IMR-90 (cell line): Measurements from ENCODE around the gene ZBTB47. TPM values are rescaled to one million over a fixed set of nuclear protein-coding genes. Genes with fewer than 3 reads are reported as not detected.
A peak's percentile ranks its signal among the peaks of the same experiment; 100 is the strongest.

ENCODE experiments used
- ATAC-seq: fragments of 200-7000 bp; cut with Tn5 transposase; 2 replicates; pipeline ENCODE4 v1.9.1; 2020; ENCODE audit warnings: low read depth, mild to moderate bottlenecking, moderate library complexity
- BruUV-seq: library from RNA; stranded (reverse); fragments of 400-500 nt; replicated peaks from 2 replicates; lab custom pipeline; 2021; lab: Mats Ljungman, UMichigan
- CTCF ChIA-PET: fragments of 300-600 bp; formaldehyde crosslinking; extraction: SDS; loops from one replicate; lab custom pipeline; 2021; ENCODE audit warnings: antibody characterized with exemption; lab: Yijun Ruan, JAX
- POLR2A ChIA-PET: fragments of 300-600 bp; sonication (Branson Sonifier 250); formaldehyde crosslinking; loops from one replicate; lab custom pipeline; 2022; ENCODE audit warnings: antibody characterized with exemption; ENCODE audit not compliant: unreplicated experiment; lab: Charles Lee
- DNase-seq: peaks from one replicate; pipeline ENCODE4 v3.0.0; 2013
- H2AFZ ChIP-seq: replicated peaks from 2 replicates; pipeline ENCODE3; 2013; ENCODE audit warnings: low read length, mild to moderate bottlenecking; ENCODE audit not compliant: poor library complexity
- H2AK5ac ChIP-seq: 2 replicates; pipeline ENCODE4 v1.6.1; 2013; ENCODE audit warnings: low read depth, low read length, inconsistent platforms
- H2AK9ac ChIP-seq: replicated peaks from 2 replicates; pipeline ENCODE3; 2013; ENCODE audit warnings: mild to moderate bottlenecking, low read depth, low read length, moderate library complexity; ENCODE audit not compliant: poor library complexity
- H2BK120ac ChIP-seq: 2 replicates; pipeline ENCODE4 v1.6.1; 2013; ENCODE audit warnings: low read depth, low read length, inconsistent platforms
- H2BK15ac ChIP-seq: 3 replicates; pipeline ENCODE4 v1.6.1; 2013; ENCODE audit warnings: low read depth, low read length, inconsistent platforms
- H2BK20ac ChIP-seq: 2 replicates; pipeline ENCODE4 v1.6.1; 2013; ENCODE audit warnings: low read depth, mild to moderate bottlenecking, inconsistent platforms, low read length, moderate library complexity
- H2BK5ac ChIP-seq: 2 replicates; pipeline ENCODE4 v1.6.1; 2013; ENCODE audit warnings: mild to moderate bottlenecking, low read depth, low read length, inconsistent platforms; ENCODE audit not compliant: poor library complexity, severe bottlenecking
- H3K14ac ChIP-seq: replicated peaks from 2 replicates; pipeline ENCODE4 v1.6.1; 2013; ENCODE audit warnings: low read depth, low read length, inconsistent platforms
- H3K18ac ChIP-seq: 2 replicates; pipeline ENCODE4 v1.6.1; 2013; ENCODE audit warnings: low read depth, low read length, control low read depth
- H3K23ac ChIP-seq: 2 replicates; pipeline ENCODE4 v1.6.1; 2013; ENCODE audit warnings: low read depth, low read length, inconsistent platforms
- H3K27ac ChIP-seq: 2 replicates; pipeline ENCODE4 v1.5.1; 2013; ENCODE audit warnings: mild to moderate bottlenecking, control low read depth, low read length; ENCODE audit not compliant: insufficient read depth
- H3K27me3 ChIP-seq: 2 replicates; pipeline ENCODE4 v1.6.1; 2013; ENCODE audit warnings: low read length; ENCODE audit not compliant: control insufficient read depth, insufficient read depth
- H3K36me3 ChIP-seq: 2 replicates; pipeline ENCODE4 v1.6.1; 2013; ENCODE audit warnings: low read length, mixed read lengths; ENCODE audit not compliant: control insufficient read depth, insufficient read depth
- H3K4ac ChIP-seq: 2 replicates; pipeline ENCODE4 v1.6.1; 2013; ENCODE audit warnings: low read depth, low read length, inconsistent platforms
- H3K4me1 ChIP-seq: 2 replicates; pipeline ENCODE4 v1.6.1; 2013; ENCODE audit warnings: low read length, mixed read lengths; ENCODE audit not compliant: control insufficient read depth, insufficient read depth
- H3K4me2 ChIP-seq: 2 replicates; pipeline ENCODE4 v1.6.1; 2013; ENCODE audit warnings: low read depth, mild to moderate bottlenecking, control low read depth, low read length, moderate library complexity
- H3K4me3 ChIP-seq: 2 replicates; pipeline ENCODE4 v1.5.1; 2013; ENCODE audit warnings: low read depth, mild to moderate bottlenecking, control low read depth, low read length, moderate library complexity; ENCODE audit not compliant: insufficient read depth
- H3K56ac ChIP-seq: 2 replicates; pipeline ENCODE4 v1.6.1; 2013; ENCODE audit warnings: low read length, inconsistent platforms; ENCODE audit not compliant: insufficient read depth; ENCODE audit errors: extremely low read depth
- H3K79me1 ChIP-seq, 2 experiments: 2 replicates each; pipeline ENCODE4 v1.6.1; 2013; ENCODE audit warnings: low read length in 2 of 2, inconsistent platforms in 1 of 2, low read depth in 1 of 2
- H3K9ac ChIP-seq: 2 replicates; pipeline ENCODE4 v1.6.1; 2013; ENCODE audit warnings: low read depth, low read length, control low read depth
- H3K9me1 ChIP-seq: 2 replicates; pipeline ENCODE4 v1.6.1; 2013; ENCODE audit warnings: low read length, inconsistent platforms; ENCODE audit not compliant: insufficient read depth
- H3K9me3 ChIP-seq: 2 replicates; pipeline ENCODE4 v1.6.1; 2013; ENCODE audit warnings: low read length; ENCODE audit not compliant: control insufficient read depth, insufficient read depth
- H4K20me1 ChIP-seq: 2 replicates; pipeline ENCODE4 v1.6.1; 2013; ENCODE audit warnings: low read length, inconsistent platforms; ENCODE audit not compliant: insufficient read depth
- H4K5ac ChIP-seq: 2 replicates; pipeline ENCODE4 v1.6.1; 2013; ENCODE audit warnings: mild to moderate bottlenecking, low read depth, low read length, control low read depth
- H4K8ac ChIP-seq, 2 experiments: 2 replicates each; pipeline ENCODE4 v1.6.1; 2013; ENCODE audit warnings: low read depth in 2 of 2, low read length in 2 of 2, control low read depth in 1 of 2, inconsistent platforms in 1 of 2
- H4K91ac ChIP-seq: 2 replicates; pipeline ENCODE4 v1.6.1; 2013; ENCODE audit warnings: low read depth, low read length, inconsistent platforms; ENCODE audit not compliant: insufficient read depth
- MAFK ChIP-seq: IDR thresholded peaks from 2 replicates; pipeline ENCODE4 v1.6.1; 2012; ENCODE audit warnings: low read depth, low read length, improper control_type of control experiment
- MAZ ChIP-seq: IDR thresholded peaks from 2 replicates; pipeline ENCODE4 v1.6.1; 2012; ENCODE audit warnings: low read depth, mild to moderate bottlenecking, low read length, improper control_type of control experiment, moderate library complexity, borderline replicate concordance
- WGBS, 2 experiments: methylation state at CpG; one replicate each; pipeline versions ENCODE4 v1.1.5 to v1.1.7; 2013; ENCODE audit warnings: missing lambda C conversion rate in 2 of 2; ENCODE audit not compliant: insufficient read length in 1 of 2; ENCODE audit errors: extremely low coverage in 2 of 2; 5-methylcytosine and 5-hydroxymethylcytosine counted together
- dilution Hi-C: fragments of 300-500 bp; cut with HindIII; formaldehyde crosslinking; loops from one replicate; pipeline ENCODE4 v1.14.3; 2018; ENCODE audit warnings: low sequenced_read_pairs; ENCODE audit not compliant: unreplicated experiment
- in situ Hi-C: fragments of 300-500 bp; cut with MboI; formaldehyde crosslinking; loops from 3 replicates; pipeline ENCODE4 v1.14.3; 2019; ENCODE audit warnings: low sequenced_read_pairs, inconsistent platforms, mixed read lengths
- intact Hi-C: fragments of 100-400 bp; cut with micrococcal nuclease; formaldehyde crosslinking; loops from 2 replicates; pipeline ENCODE4 v1.10.0; 2022
- polyA plus RNA-seq, 3 experiments: library from polyadenylated mRNA; depleted of rRNA; stranded (reverse); fragments of >200 nt; gene quantifications; 2 replicates each; pipeline ENCODE4 v1.2.3, GENCODE V29; 2012; ENCODE audit warnings: low replicate concordance in 1 of 3
- total RNA-seq: library from RNA; depleted of rRNA; stranded (reverse); fragments of >200 nt; gene quantifications from 2 replicates; pipeline ENCODE4 v1.2.3, GENCODE V29; 2012
- TF ChIP-seq, protein P1 (sequence below): fragments of 150-350 bp; IDR thresholded peaks from 2 replicates; pipeline ENCODE4 v1.6.1; 2017; ENCODE audit warnings: mild to moderate bottlenecking, antibody characterized with exemption, low read length, low read depth

ZBTB47 gene
- total and polyA plus RNA-seq, 2 of the 4 experiments (the other 2 are of a cell fraction) = 10.9 to 16.8 TPM

DNA sequence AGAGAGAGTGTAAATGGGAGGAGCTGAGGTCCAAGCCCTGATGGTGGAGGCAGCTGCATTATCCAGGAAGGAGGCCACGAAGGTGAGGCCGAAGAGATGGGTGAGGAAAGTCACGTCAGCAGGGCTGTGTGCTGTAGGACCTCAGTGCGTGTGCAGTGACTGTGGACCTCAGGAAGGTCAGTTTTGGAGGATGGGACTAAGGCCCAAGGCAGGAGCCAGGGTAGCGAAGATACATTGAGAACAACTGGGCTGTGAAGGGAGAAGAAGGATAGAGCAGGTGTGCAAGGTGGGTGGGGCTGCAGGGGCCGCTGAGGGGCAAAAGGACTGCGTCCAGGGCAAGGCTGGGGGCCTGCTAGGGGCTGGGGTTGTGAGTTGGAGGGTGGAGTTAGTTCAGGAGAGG lies 36.7 kb downstream of the ZBTB47 start:
- peaks cover 2% of the 10 kb centered on the region; the same call in 1 of the 2 replicates for H3K4me1 ChIP-seq
- intact Hi-C loops = no loop called here
- H3K27me3 ChIP-seq = peaks cover 78% of the 10 kb centered on the region
- no peak overlapping the region for H2BK120ac ChIP-seq
- no peak overlapping the region for H3K4me3 ChIP-seq
- H4K5ac ChIP-seq = no peak overlapping the region
- ChIA-PET POLR2A (no interaction called here), CTCF (no interaction called here)
- no peak overlapping the region for H2AK5ac ChIP-seq
- ATAC-seq (no peak), DNase-seq (no peak)
- no peak overlapping the region for H2BK15ac ChIP-seq
- H3K79me1 ChIP-seq = no peaks in the 10 kb centered on the region
- H3K23ac ChIP-seq = no peak overlapping the region
- WGBS, 2 experiments = 59% methylated on average over 7 of the region's 7 CpGs; no CpG with 5 or more reads in 1 of the 2 experiments
- in situ Hi-C loops = no loop called here
- no peak overlapping the region for H3K27ac ChIP-seq
- dilution Hi-C loops = no loop called here
- no peak overlapping the region for H3K56ac ChIP-seq
- TF ChIP-seq, protein P1, sequence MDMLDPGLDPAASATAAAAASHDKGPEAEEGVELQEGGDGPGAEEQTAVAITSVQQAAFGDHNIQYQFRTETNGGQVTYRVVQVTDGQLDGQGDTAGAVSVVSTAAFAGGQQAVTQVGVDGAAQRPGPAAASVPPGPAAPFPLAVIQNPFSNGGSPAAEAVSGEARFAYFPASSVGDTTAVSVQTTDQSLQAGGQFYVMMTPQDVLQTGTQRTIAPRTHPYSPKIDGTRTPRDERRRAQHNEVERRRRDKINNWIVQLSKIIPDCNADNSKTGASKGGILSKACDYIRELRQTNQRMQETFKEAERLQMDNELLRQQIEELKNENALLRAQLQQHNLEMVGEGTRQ = no peak
- TF ChIP-seq MAFK (no peak), MAZ (no peak)
- no peaks in the 10 kb centered on the region for H3K36me3 ChIP-seq
- H4K20me1 ChIP-seq = no peaks in the 10 kb centered on the region; the same call in 1 of the 2 replicates
- no peak overlapping the region for H2BK5ac ChIP-seq
- H2BK20ac ChIP-seq = no peak overlapping the region
- H4K91ac ChIP-seq = no peak overlapping the region
- peak overlapping the region; percentile 37 for H2AK9ac ChIP-seq
- 0 out of 2 replicates have a peak, but pooled peaks cover 2% of the 10 kb centered on the region for H3K9me1 ChIP-seq
- no peak overlapping the region for H3K4ac ChIP-seq
- no peak overlapping the region for H4K8ac ChIP-seq
- H3K18ac ChIP-seq = no peak overlapping the region
- H3K4me2 ChIP-seq = no peak overlapping the region
- BruUV-seq = no TSS peak
- H3K14ac ChIP-seq = no peak overlapping the region
- no peak overlapping the region for H3K9ac ChIP-seq
- H2AFZ ChIP-seq = peak overlapping the region; percentile 33
- peaks cover 7% of the 10 kb centered on the region for H3K9me3 ChIP-seq
